SK-N-MC (cell line): ENCODE data around the gene SNX9.

Source experiments
- EZH2 ChIP-seq: fragments of 200-600 bp; sonication (generic); IDR thresholded peaks from one replicate; pipeline ENCODE4 v1.6.1; 2017; ENCODE audit warnings: antibody characterized with exemption
- FOXP2 ChIP-seq: optimal IDR thresholded peaks from 2 replicates; pipeline ENCODE3; 2011; ENCODE audit warnings: mild to moderate bottlenecking, moderate library complexity; ENCODE audit not compliant: insufficient read depth; ENCODE audit errors: extremely low read length, control extremely low read depth

- TF ChIP-seq FOXP2 (no peak), EZH2 (no peak)
Measured at GRCh38 chr6:157861814-157862213, 38.8 kb downstream of the SNX9 start.
